PC-3 (cell line): ENCODE measurements around the gene NCAPG2. TPM values are rescaled to one million over a fixed set of nuclear protein-coding genes. Genes with fewer than 3 reads are reported as not detected.

Source experiments
- ATAC-seq: fragments of 200-7000 bp; cut with Tn5 transposase; 2 replicates; pipeline ENCODE4 v1.9.1; 2020; ENCODE audit warnings: mild to moderate bottlenecking, moderate library complexity
- BruUV-seq: library from RNA; stranded (reverse); fragments of 400-500 nt; replicated peaks from 2 replicates; lab custom pipeline; 2021; lab: Mats Ljungman, UMichigan
- CTCF ChIA-PET: fragments of 300-600 bp; sonication (Branson Sonifier 250); formaldehyde crosslinking; loops from one replicate; lab custom pipeline; 2022; ENCODE audit warnings: antibody characterized with exemption; lab: Charles Lee
- POLR2A ChIA-PET: fragments of 300-600 bp; sonication (Branson Sonifier 250); formaldehyde crosslinking; loops from one replicate; lab custom pipeline; 2022; ENCODE audit warnings: antibody characterized with exemption; ENCODE audit not compliant: unreplicated experiment; lab: Charles Lee
- DNase-seq: peaks from one replicate; pipeline ENCODE4 v3.0.0-alpha.2; 2015
- H2AFZ ChIP-seq: fragments of 300-600 bp; sonication (generic); 2 replicates; pipeline ENCODE4 v1.6.0; 2016; ENCODE audit warnings: antibody characterized with exemption, low read length
- H3F3A ChIP-seq: fragments of 300-600 bp; sonication (generic); one replicate; pipeline ENCODE4 v1.6.0; 2017; ENCODE audit warnings: antibody characterized with exemption, low read length, control low read depth, mild to moderate bottlenecking; ENCODE audit not compliant: unreplicated experiment
- H3K27ac ChIP-seq: fragments of 300-600 bp; sonication (generic); 2 replicates; pipeline ENCODE4 v1.5.1; 2016; ENCODE audit warnings: mild to moderate bottlenecking, low read length
- H3K27me3 ChIP-seq: fragments of 300-600 bp; sonication (generic); 2 replicates; pipeline ENCODE4 v1.6.1; 2016; ENCODE audit warnings: low read length, mixed read lengths
- H3K36me3 ChIP-seq: fragments of 300-600 bp; sonication (generic); 2 replicates; pipeline ENCODE4 v1.6.1; 2016; ENCODE audit warnings: low read depth, mixed run types, low read length, mixed read lengths
- H3K4me1 ChIP-seq: fragments of 300-600 bp; sonication (generic); 2 replicates; pipeline ENCODE4 v1.5.1; 2016; ENCODE audit warnings: low read length; ENCODE audit not compliant: insufficient read depth
- H3K4me2 ChIP-seq: fragments of 300-600 bp; sonication (generic); 2 replicates; pipeline ENCODE4 v1.6.0; 2016; ENCODE audit warnings: low read length
- H3K4me3 ChIP-seq: fragments of 300-600 bp; sonication (generic); 2 replicates; pipeline ENCODE4 v1.5.1; 2016; ENCODE audit warnings: mild to moderate bottlenecking, low read length, mixed read lengths
- H3K79me2 ChIP-seq: fragments of 300-600 bp; sonication (generic); 2 replicates; pipeline ENCODE4 v1.6.1; 2017; ENCODE audit warnings: low read length, mixed read lengths
- H3K9ac ChIP-seq: fragments of 300-600 bp; sonication (generic); 2 replicates; pipeline ENCODE4 v1.6.0; 2016; ENCODE audit warnings: mild to moderate bottlenecking, low read length
- H3K9me2 ChIP-seq: fragments of 300-600 bp; sonication (generic); replicated peaks from 2 replicates; pipeline ENCODE4 v1.6.1; 2016; ENCODE audit warnings: mixed run types, low read length, mixed read lengths
- H3K9me3 ChIP-seq: fragments of 300-600 bp; sonication (generic); 2 replicates; pipeline ENCODE4 v1.6.1; 2016; ENCODE audit warnings: low read length, mixed read lengths
- H4K20me1 ChIP-seq: fragments of 300-600 bp; sonication (generic); 2 replicates; pipeline ENCODE4 v1.6.1; 2016; ENCODE audit warnings: low read length, mixed read lengths
- EZH2 ChIP-seq: fragments of 300-600 bp; sonication (generic); IDR thresholded peaks from one replicate; pipeline ENCODE4 v1.6.1; 2017; ENCODE audit warnings: antibody characterized with exemption, mild to moderate bottlenecking, low read length; ENCODE audit not compliant: unreplicated experiment
- EZH2phosphoT487 ChIP-seq: fragments of 300-600 bp; sonication (generic); IDR thresholded peaks from 2 replicates; pipeline ENCODE4 v1.6.1; 2018; ENCODE audit warnings: mild to moderate bottlenecking, antibody characterized with exemption, low read length, borderline replicate concordance
- intact Hi-C: fragments of 100-400 bp; cut with micrococcal nuclease; formaldehyde crosslinking; loops from 2 replicates; pipeline ENCODE4 v1.9.0; 2023
- total RNA-seq: library from RNA; depleted of rRNA; stranded (reverse); fragments of >200 nt; gene quantifications from 2 replicates; pipeline ENCODE4 v1.2.3, GENCODE V29; 2014
- TF ChIP-seq, protein P1 (sequence below): fragments of 300-600 bp; sonication (generic); conservative IDR thresholded peaks from 2 replicates; pipeline ENCODE4 v1.5.1; 2017; ENCODE audit warnings: antibody characterized with exemption, low read depth, mild to moderate bottlenecking, low read length

NCAPG2 gene
- total RNA-seq, 1 experiment from 2014 or later, result 49.2 TPM

DNA sequence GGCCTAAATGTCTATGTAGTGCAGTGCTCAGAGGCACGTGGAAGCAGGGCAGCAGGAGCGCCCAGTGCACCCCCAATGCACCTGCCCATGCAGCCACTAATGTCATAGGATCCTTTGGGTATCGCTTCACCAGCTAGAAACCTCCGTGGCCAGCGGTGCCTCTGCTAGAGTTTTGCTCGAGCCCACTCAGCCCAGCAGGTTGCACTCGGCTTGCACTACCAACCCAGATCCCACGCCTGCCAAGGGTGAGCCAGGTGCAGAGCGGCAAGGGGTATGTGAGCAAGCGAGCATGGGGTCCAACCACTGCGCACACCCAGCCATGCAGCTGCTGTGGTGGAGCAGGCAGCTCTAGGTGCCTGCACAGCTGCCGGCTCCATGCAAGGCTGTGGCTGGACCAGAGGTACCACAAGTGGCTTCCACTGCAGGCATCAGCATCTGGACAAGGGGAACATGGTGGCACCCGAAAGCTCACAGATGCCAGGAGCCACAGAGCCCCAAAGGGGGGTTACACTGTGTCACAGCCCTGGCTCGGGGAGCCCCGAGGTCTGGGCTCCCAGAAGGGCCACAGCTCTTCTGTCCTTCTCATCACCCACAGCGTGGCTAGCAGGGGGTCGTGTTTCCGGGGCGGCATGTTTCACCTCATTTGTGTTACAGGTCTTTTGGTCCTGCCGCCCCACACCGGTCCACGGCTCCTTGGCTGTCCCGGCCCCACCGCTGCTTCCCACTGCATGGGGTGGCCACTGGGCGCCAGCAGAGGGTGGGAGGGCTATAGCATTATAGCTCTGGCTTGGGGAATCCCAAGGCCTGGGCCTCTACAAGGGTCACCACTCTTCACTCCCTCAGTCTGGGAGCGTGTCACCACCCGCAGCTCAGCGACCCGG is 2.3 kb upstream of the NCAPG2 start:
- TF ChIP-seq, protein P1, sequence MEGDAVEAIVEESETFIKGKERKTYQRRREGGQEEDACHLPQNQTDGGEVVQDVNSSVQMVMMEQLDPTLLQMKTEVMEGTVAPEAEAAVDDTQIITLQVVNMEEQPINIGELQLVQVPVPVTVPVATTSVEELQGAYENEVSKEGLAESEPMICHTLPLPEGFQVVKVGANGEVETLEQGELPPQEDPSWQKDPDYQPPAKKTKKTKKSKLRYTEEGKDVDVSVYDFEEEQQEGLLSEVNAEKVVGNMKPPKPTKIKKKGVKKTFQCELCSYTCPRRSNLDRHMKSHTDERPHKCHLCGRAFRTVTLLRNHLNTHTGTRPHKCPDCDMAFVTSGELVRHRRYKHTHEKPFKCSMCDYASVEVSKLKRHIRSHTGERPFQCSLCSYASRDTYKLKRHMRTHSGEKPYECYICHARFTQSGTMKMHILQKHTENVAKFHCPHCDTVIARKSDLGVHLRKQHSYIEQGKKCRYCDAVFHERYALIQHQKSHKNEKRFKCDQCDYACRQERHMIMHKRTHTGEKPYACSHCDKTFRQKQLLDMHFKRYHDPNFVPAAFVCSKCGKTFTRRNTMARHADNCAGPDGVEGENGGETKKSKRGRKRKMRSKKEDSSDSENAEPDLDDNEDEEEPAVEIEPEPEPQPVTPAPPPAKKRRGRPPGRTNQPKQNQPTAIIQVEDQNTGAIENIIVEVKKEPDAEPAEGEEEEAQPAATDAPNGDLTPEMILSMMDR, result no peak
- TF ChIP-seq EZH2 (no peak), EZH2phosphoT487 (no peak)
- no peak overlapping the region for H3K4me3 ChIP-seq
- peaks cover 30% of the 10 kb centered on the region for H3K79me2 ChIP-seq
- no peaks in the 10 kb centered on the region for H3K36me3 ChIP-seq
- H3K27me3 ChIP-seq, result no peaks in the 10 kb centered on the region
- H3K9ac ChIP-seq, result no peak overlapping the region
- no peak overlapping the region for H3K27ac ChIP-seq
- H3K4me1 ChIP-seq, result peaks cover 18% of the 10 kb centered on the region
- no peaks in the 10 kb centered on the region for H3F3A ChIP-seq
- DNase-seq (no peak), ATAC-seq (no peak)
- no peak overlapping the region for H3K4me2 ChIP-seq
- no peaks in the 10 kb centered on the region for H3K9me2 ChIP-seq
- no peaks in the 10 kb centered on the region for H3K9me3 ChIP-seq
- intact Hi-C loops, result no loop called here
- no peak overlapping the region for H2AFZ ChIP-seq
- ChIA-PET CTCF (no interaction called here), POLR2A (interaction anchor here (0.7 kb wide), 1 partner anchor 48 kb away, joined by 3 read pairs; no protein-coding TSS in a partner anchor)
- H4K20me1 ChIP-seq, result no peaks in the 10 kb centered on the region; the same call in 1 of the 2 replicates
- BruUV-seq, result no TSS peak

DNA sequence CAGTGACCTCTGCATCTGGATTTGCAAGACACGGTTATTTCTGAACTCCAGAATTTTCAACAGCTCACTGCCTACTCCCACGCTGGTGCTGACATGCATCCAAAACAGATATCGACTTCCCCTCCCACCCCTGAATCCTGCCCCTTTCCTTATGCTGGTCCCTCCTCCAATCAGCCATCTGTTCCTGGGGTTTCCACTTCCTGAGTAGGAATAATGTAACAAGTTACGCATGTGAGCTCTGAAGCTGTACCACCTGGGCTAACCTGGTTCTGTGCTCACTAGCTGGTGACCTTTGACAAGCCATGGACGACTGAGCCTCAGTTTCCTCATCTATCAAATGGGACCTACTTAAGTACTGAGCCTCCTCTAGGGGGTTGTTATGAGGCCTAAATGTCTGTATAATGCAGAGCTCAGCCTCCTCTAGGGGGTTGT is 1.7 kb upstream of the NCAPG2 start:
- no peak overlapping the region for H3K4me3 ChIP-seq
- ChIA-PET CTCF (interaction anchor here (0.8 kb wide), 1 partner anchor 10 kb away, joined by 3 read pairs; no protein-coding TSS in a partner anchor), POLR2A (interaction anchor here (0.7 kb wide), 1 partner anchor 48 kb away, joined by 3 read pairs; no protein-coding TSS in a partner anchor)
- no TSS peak for BruUV-seq
- no peak overlapping the region for H3K9ac ChIP-seq
- peaks cover 6% of the 10 kb centered on the region for H3K36me3 ChIP-seq
- no peaks in the 10 kb centered on the region for H3K9me2 ChIP-seq
- H3K79me2 ChIP-seq, result peaks cover 37% of the 10 kb centered on the region
- H3F3A ChIP-seq, result no peaks in the 10 kb centered on the region
- no peaks in the 10 kb centered on the region; the same call in 1 of the 2 replicates for H4K20me1 ChIP-seq
- no peaks in the 10 kb centered on the region for H3K27me3 ChIP-seq
- intact Hi-C loops, result no loop called here
- DNase-seq (no peak), ATAC-seq (no peak)
- H3K4me1 ChIP-seq, result peaks cover 18% of the 10 kb centered on the region
- H3K4me2 ChIP-seq, result no peak overlapping the region
- TF ChIP-seq EZH2, result no peak
- no peak for TF ChIP-seq EZH2phosphoT487
- TF ChIP-seq, protein P1, result no peak
- H2AFZ ChIP-seq, result no peak overlapping the region
- H3K27ac ChIP-seq, result no peak overlapping the region
- no peaks in the 10 kb centered on the region for H3K9me3 ChIP-seq
